HEK293 (cell line): ENCODE measurements around the gene EME1.

ENCODE experiments used
- CTCF ChIA-PET: fragments of 350-600 bp; formaldehyde crosslinking; extraction: SDS; loops from one replicate; lab custom pipeline; 2021; ENCODE audit warnings: antibody characterized with exemption; lab: Yijun Ruan, JAX
- POLR2A ChIA-PET: fragments of 300-600 bp; formaldehyde crosslinking; extraction: SDS; loops from one replicate; lab custom pipeline; 2020; ENCODE audit warnings: antibody characterized with exemption, inconsistent platforms; lab: Yijun Ruan, JAX
- H3K27ac ChIP-seq: fragments of 200-500 bp; sonication (Bioruptor generic); 2 replicates; pipeline ENCODE4 v1.5.1; 2014; ENCODE audit warnings: low read depth, low read length, control low read depth, inconsistent platforms; ENCODE audit errors: extremely low read depth
- H3K36me3 ChIP-seq, 2 experiments: fragments of 200-500 bp in 1 of 2; sonication (Bioruptor generic) in 1 of 2; 1 replicate in 1 of 2; 2 replicates in 1 of 2; pipeline ENCODE4 v1.5.1; 2014 to 2017; ENCODE audit warnings: inconsistent platforms in 2 of 2, low read length in 2 of 2; ENCODE audit not compliant: control insufficient read depth in 2 of 2, insufficient read depth in 1 of 2
- H3K4me1 ChIP-seq: fragments of 200-500 bp; sonication (Bioruptor generic); 2 replicates; pipeline ENCODE4 v1.5.1; 2014; ENCODE audit warnings: mild to moderate bottlenecking, low read length, inconsistent platforms; ENCODE audit not compliant: control insufficient read depth, insufficient read depth
- H3K4me3 ChIP-seq: 2 replicates; pipeline ENCODE4 v1.5.1; 2011; ENCODE audit warnings: low read depth, mild to moderate bottlenecking, control low read depth, low read length, moderate library complexity
- H3K9me3 ChIP-seq: fragments of 200-500 bp; sonication (Bioruptor generic); 2 replicates; pipeline ENCODE4 v1.5.1; 2014; ENCODE audit warnings: low read depth, low read length, inconsistent platforms; ENCODE audit not compliant: control insufficient read depth, insufficient read depth
- AEBP2 ChIP-seq: fragments of 450-650 bp; formaldehyde crosslinking; IDR thresholded peaks from 2 replicates; pipeline ENCODE4 v1.5.1; 2016; ENCODE audit warnings: missing biosample characterization, missing genetic modification characterization, borderline replicate concordance
- EGR2 ChIP-seq: fragments of 450-650 bp; formaldehyde crosslinking; IDR thresholded peaks from 2 replicates; pipeline ENCODE4 v1.5.1; 2016; ENCODE audit warnings: low read depth, missing biosample characterization, missing genetic modification characterization
- FEZF1 ChIP-seq: fragments of 450-650 bp; formaldehyde crosslinking; IDR thresholded peaks from 2 replicates; pipeline ENCODE4 v1.5.1; 2016; ENCODE audit warnings: missing biosample characterization, missing genetic modification characterization
- GLIS1 ChIP-seq: fragments of 450-650 bp; formaldehyde crosslinking; IDR thresholded peaks from 2 replicates; pipeline ENCODE4 v1.5.1; 2016; ENCODE audit warnings: missing biosample characterization, missing genetic modification characterization
- KLF17 ChIP-seq: fragments of 450-650 bp; formaldehyde crosslinking; IDR thresholded peaks from 2 replicates; pipeline ENCODE4 v1.5.1; 2016; ENCODE audit warnings: missing biosample characterization, missing genetic modification characterization
- KLF8 ChIP-seq: fragments of 450-650 bp; formaldehyde crosslinking; IDR thresholded peaks from 2 replicates; pipeline ENCODE4 v1.5.1; 2016; ENCODE audit warnings: missing biosample characterization, missing genetic modification characterization
- PATZ1 ChIP-seq: fragments of 450-650 bp; formaldehyde crosslinking; IDR thresholded peaks from 2 replicates; pipeline ENCODE4 v1.5.1; 2016; ENCODE audit warnings: missing biosample characterization, missing genetic modification characterization
- SP3 ChIP-seq: fragments of 450-650 bp; formaldehyde crosslinking; IDR thresholded peaks from 2 replicates; pipeline ENCODE4 v1.5.1; 2016; ENCODE audit warnings: missing biosample characterization, missing genetic modification characterization
- ZBTB48 ChIP-seq: fragments of 450-650 bp; formaldehyde crosslinking; IDR thresholded peaks from 2 replicates; pipeline ENCODE4 v1.5.1; 2016; ENCODE audit warnings: missing biosample characterization, missing genetic modification characterization
- ZFHX2 ChIP-seq: fragments of 450-650 bp; formaldehyde crosslinking; conservative IDR thresholded peaks from 2 replicates; pipeline ENCODE4 v1.5.1; 2016; ENCODE audit warnings: missing biosample characterization, missing genetic modification characterization
- ZNF132 ChIP-seq: fragments of 450-650 bp; formaldehyde crosslinking; IDR thresholded peaks from 2 replicates; pipeline ENCODE4 v1.5.1; 2017; ENCODE audit warnings: missing biosample characterization, missing genetic modification characterization, borderline replicate concordance
- ZNF133 ChIP-seq: fragments of 450-650 bp; formaldehyde crosslinking; IDR thresholded peaks from 2 replicates; pipeline ENCODE4 v1.5.1; 2016; ENCODE audit warnings: missing biosample characterization, missing genetic modification characterization
- ZNF16 ChIP-seq: fragments of 450-650 bp; formaldehyde crosslinking; IDR thresholded peaks from 2 replicates; pipeline ENCODE4 v1.5.1; 2016; ENCODE audit warnings: low read depth, missing biosample characterization, missing genetic modification characterization
- ZNF174 ChIP-seq: fragments of 450-650 bp; formaldehyde crosslinking; IDR thresholded peaks from 2 replicates; pipeline ENCODE4 v1.5.0; 2017; ENCODE audit warnings: missing biosample characterization, mild to moderate bottlenecking, missing genetic modification characterization
- ZNF175 ChIP-seq: fragments of 450-650 bp; formaldehyde crosslinking; IDR thresholded peaks from 2 replicates; pipeline ENCODE4 v1.5.1; 2016; ENCODE audit warnings: missing biosample characterization, missing genetic modification characterization
- ZNF292 ChIP-seq: fragments of 450-650 bp; formaldehyde crosslinking; IDR thresholded peaks from 2 replicates; pipeline ENCODE4 v1.5.1; 2016; ENCODE audit warnings: low read depth, missing biosample characterization, missing genetic modification characterization, borderline replicate concordance
- ZNF335 ChIP-seq: fragments of 450-650 bp; formaldehyde crosslinking; conservative IDR thresholded peaks from 2 replicates; pipeline ENCODE4 v1.5.1; 2016; ENCODE audit warnings: missing biosample characterization, missing genetic modification characterization
- ZNF391 ChIP-seq: fragments of 450-650 bp; formaldehyde crosslinking; IDR thresholded peaks from 2 replicates; pipeline ENCODE4 v1.5.1; 2016; ENCODE audit warnings: low read depth, missing biosample characterization, missing genetic modification characterization, borderline replicate concordance
- ZNF530 ChIP-seq: fragments of 450-650 bp; formaldehyde crosslinking; IDR thresholded peaks from 2 replicates; pipeline ENCODE4 v1.5.1; 2016; ENCODE audit warnings: low read depth, missing biosample characterization, missing genetic modification characterization
- ZNF571 ChIP-seq: fragments of 450-650 bp; formaldehyde crosslinking; IDR thresholded peaks from 2 replicates; pipeline ENCODE4 v1.5.0; 2017; ENCODE audit warnings: missing biosample characterization, missing genetic modification characterization
- ZNF585B ChIP-seq: fragments of 450-650 bp; formaldehyde crosslinking; IDR thresholded peaks from 2 replicates; pipeline ENCODE4 v1.5.1; 2016; ENCODE audit warnings: missing biosample characterization, missing genetic modification characterization
- ZNF610 ChIP-seq: fragments of 450-650 bp; formaldehyde crosslinking; IDR thresholded peaks from 2 replicates; pipeline ENCODE4 v1.5.1; 2016; ENCODE audit warnings: missing biosample characterization, missing genetic modification characterization, borderline replicate concordance
- ZNF624 ChIP-seq: fragments of 450-650 bp; formaldehyde crosslinking; IDR thresholded peaks from 2 replicates; pipeline ENCODE4 v1.5.1; 2017; ENCODE audit warnings: missing biosample characterization, missing genetic modification characterization
- ZNF658 ChIP-seq: fragments of 450-650 bp; formaldehyde crosslinking; IDR thresholded peaks from 2 replicates; pipeline ENCODE4; 2016; ENCODE audit warnings: missing biosample characterization, missing genetic modification characterization
- ZNF692 ChIP-seq: fragments of 450-650 bp; formaldehyde crosslinking; IDR thresholded peaks from 2 replicates; pipeline ENCODE4 v1.5.1; 2016; ENCODE audit warnings: missing biosample characterization, missing genetic modification characterization
- ZNF785 ChIP-seq: fragments of 450-650 bp; formaldehyde crosslinking; IDR thresholded peaks from 2 replicates; pipeline ENCODE4 v1.5.1; 2016; ENCODE audit warnings: missing biosample characterization, missing genetic modification characterization
- ZSCAN5A ChIP-seq: fragments of 450-650 bp; formaldehyde crosslinking; IDR thresholded peaks from 2 replicates; pipeline ENCODE4 v1.5.1; 2016; ENCODE audit warnings: missing biosample characterization, missing genetic modification characterization

EME1 gene

GRCh38 chr17:50346313-50347116 lies 26.5 kb upstream of the EME1 start (continued):
- no peak for TF ChIP-seq ZNF624
- TF ChIP-seq PATZ1 (tag by site-specific recombination), result peak; percentile 82
- TF ChIP-seq ZNF335 (tag by site-specific recombination), result peak; percentile 85
- peak; percentile 73 for TF ChIP-seq SP3 (tag by site-specific recombination)
- TF ChIP-seq EGR2 (tag by site-specific recombination), result peak; percentile 84
- TF ChIP-seq KLF8 (tag by site-specific recombination), result peak; percentile 25; the same call in 1 of the 2 replicates
- TF ChIP-seq ZNF292 (tag by site-specific recombination), result no peak
- TF ChIP-seq ZBTB48 (tag by site-specific recombination), result peak; percentile 87
- TF ChIP-seq ZNF391 (tag by site-specific recombination), result 0 out of 2 replicates have a peak, but pooled peaks have one; percentile 26
- 0 out of 2 replicates have a peak, but pooled peaks have one; percentile 31 for TF ChIP-seq KLF17 (tag by site-specific recombination)
- 0 out of 2 replicates have a peak, but pooled peaks have one; percentile 12 for TF ChIP-seq ZNF610 (tag by site-specific recombination)

- ChIA-PET POLR2A (interaction anchor here (0.5 to 2.0 kb wide), 15 partner anchors 12 to 670 kb away, joined by 3 to 10 read pairs (median 3); partner anchors contain the start of genes EME1, LRRC59 and MRPL27), CTCF (interaction anchor here (0.5 to 4.2 kb wide), 5 partner anchors 10 to 603 kb away, joined by 3 to 39 read pairs (median 4); no protein-coding TSS in a partner anchor)
- H3K27ac ChIP-seq, result peak overlapping the region; percentile 83; the same call in 1 of the 2 replicates
- TF ChIP-seq GLIS1 (tag by site-specific recombination) (no peak), ZNF133 (tag by site-specific recombination) (no peak), ZFHX2 (peak; percentile 60; the same call in 1 of the 2 replicates), ZNF692 (tag by site-specific recombination) (no peak), ZSCAN5A (tag by site-specific recombination) (no peak), FEZF1 (tag by site-specific recombination) (no peak), ZNF530 (tag by site-specific recombination) (no peak), ZNF16 (tag by site-specific recombination) (no peak), AEBP2 (tag by site-specific recombination) (no peak), ZNF175 (tag by site-specific recombination) (no peak), ZNF132 (tag by site-specific recombination) (no peak), ZNF658 (tag by site-specific recombination) (no peak), ZNF174 (tag by site-specific recombination) (no peak), ZNF571 (no peak), ZNF785 (tag by site-specific recombination) (no peak), EGR2 (tag by site-specific recombination) (peak; percentile 52), ZNF585B (tag by site-specific recombination) (no peak)
Measured at GRCh38 chr17:50347117-50347893, 25.7 kb upstream of the EME1 start.

More at GRCh38 chr17:50347117-50347893, 25.7 kb upstream of the EME1 start:
- no peaks in the 10 kb centered on the region for H3K9me3 ChIP-seq
- peaks cover 11% of the 10 kb centered on the region for H3K4me1 ChIP-seq
- H3K4me3 ChIP-seq, result peak overlapping the region; percentile 88
- H3K36me3 ChIP-seq, result peaks cover 0 to 13% of the 10 kb centered on the region in 2 experiments; a peak in 1 of 3 replicates
